Fibroblast of villous mesenchyme (primary cell): ENCODE data around the gene ARL4C. TPM values are rescaled to one million over a fixed set of nuclear protein-coding genes. Genes with fewer than 3 reads are reported as not detected.

Experiments used
- DNase-seq: peaks from one replicate; pipeline ENCODE4 v3.0.0-alpha.2; 2010; ENCODE audit warnings: low read depth
- H3K4me3 ChIP-seq: 2 replicates; pipeline ENCODE4 v1.5.1; 2011; ENCODE audit warnings: low read depth, mild to moderate bottlenecking, low read length
- total RNA-seq: library from RNA; depleted of rRNA; stranded (reverse); fragments of >200 nt; gene quantifications from 2 replicates; pipeline ENCODE4 v1.2.3, GENCODE V29; 2012
- TF ChIP-seq, protein P1 (sequence below): IDR thresholded peaks from 2 replicates; pipeline ENCODE4 v1.5.1; 2012; ENCODE audit warnings: low read depth, mild to moderate bottlenecking, low read length; ENCODE audit not compliant: insufficient read depth

ARL4C gene
- total RNA-seq, 1 donor = 16.4 TPM

DNA sequence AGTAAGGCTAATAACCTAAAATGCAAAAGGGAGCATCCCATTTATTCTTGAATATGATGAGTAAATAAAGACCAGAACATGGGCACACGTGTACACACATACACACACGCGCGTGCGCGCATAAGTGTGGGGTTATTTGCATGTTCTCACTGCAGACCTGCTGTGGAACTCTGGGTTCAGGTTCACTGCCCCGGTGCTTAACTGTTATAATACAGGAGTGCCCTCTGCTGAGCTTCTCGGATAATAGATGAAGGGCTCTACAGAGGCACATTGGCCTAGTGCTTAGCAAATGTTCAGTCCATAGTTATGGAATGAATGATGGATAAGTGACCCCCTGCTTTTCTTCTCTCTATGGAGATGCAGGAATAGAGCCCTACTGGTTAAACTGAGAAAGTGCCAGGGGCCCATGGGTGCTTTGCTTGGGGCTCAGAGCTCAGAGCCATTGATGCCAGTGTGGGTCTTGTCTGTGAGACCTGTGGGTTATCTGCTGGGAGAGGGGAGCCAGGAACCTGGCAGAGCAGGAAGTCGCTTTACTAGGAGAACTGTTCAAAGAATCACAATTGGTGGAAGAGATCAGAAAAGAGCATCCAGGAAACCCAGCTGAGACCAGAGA, 3.6 kb upstream of the ARL4C start:
- peak; percentile 65 for DNase-seq
- no peak overlapping the region for H3K4me3 ChIP-seq
- TF ChIP-seq, protein P1, sequence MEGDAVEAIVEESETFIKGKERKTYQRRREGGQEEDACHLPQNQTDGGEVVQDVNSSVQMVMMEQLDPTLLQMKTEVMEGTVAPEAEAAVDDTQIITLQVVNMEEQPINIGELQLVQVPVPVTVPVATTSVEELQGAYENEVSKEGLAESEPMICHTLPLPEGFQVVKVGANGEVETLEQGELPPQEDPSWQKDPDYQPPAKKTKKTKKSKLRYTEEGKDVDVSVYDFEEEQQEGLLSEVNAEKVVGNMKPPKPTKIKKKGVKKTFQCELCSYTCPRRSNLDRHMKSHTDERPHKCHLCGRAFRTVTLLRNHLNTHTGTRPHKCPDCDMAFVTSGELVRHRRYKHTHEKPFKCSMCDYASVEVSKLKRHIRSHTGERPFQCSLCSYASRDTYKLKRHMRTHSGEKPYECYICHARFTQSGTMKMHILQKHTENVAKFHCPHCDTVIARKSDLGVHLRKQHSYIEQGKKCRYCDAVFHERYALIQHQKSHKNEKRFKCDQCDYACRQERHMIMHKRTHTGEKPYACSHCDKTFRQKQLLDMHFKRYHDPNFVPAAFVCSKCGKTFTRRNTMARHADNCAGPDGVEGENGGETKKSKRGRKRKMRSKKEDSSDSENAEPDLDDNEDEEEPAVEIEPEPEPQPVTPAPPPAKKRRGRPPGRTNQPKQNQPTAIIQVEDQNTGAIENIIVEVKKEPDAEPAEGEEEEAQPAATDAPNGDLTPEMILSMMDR = peak; percentile 67

GRCh38 chr2:234497594-234498235, 834 bp upstream of the ARL4C start:
- TF ChIP-seq, protein P1 = no peak
- no peak overlapping the region for H3K4me3 ChIP-seq

GRCh38 chr2:234496055-234496834, 636 bp downstream of the ARL4C start:
- peak; percentile 29 for DNase-seq
- H3K4me3 ChIP-seq = peak overlapping the region; percentile 64
- TF ChIP-seq, protein P1 = no peak

More at GRCh38 chr2:234497594-234498235, 834 bp upstream of the ARL4C start:
- DNase-seq = no peak

DNA sequence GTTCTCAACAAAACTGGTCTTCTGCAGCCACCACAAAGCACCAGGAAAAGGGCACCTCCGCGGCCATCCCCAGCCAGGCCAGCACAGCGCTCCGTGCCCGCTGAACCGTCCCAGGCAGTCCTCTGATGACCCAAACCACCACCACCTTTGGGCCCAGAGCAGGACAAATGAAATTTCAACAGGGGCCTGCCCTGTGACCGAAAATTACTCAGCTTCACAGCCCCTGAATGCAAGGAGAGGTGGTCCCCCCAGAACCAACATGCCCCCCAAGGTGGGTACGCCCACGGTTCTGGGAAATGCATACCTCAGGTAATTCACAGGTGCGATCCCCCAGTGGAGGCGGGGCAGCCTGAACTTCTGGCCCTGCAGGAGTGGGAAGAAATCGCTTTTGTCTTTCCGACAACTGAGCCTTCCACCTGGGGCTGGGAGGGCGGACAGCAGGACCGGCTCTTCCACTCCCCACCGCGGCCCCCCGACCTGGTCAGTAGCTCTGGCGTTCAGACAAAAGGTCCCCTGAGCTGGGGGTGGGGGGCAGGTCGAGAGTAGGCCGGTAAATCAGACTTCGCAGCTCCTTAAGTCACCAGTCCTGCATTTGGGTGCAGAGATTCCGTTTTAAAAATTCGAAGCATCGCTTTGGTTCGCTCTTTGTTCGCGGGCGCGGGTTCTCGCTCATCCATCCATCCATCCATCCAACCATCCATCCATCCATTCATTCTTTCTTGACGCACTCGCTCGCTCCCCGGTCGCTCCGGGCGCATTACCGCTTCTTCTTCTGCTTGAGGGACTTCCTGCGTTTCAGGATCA, 1.4 kb downstream of the ARL4C start:
- TF ChIP-seq, protein P1 = no peak
- DNase-seq = no peak
- peak overlapping the region; percentile 64 for H3K4me3 ChIP-seq

DNA sequence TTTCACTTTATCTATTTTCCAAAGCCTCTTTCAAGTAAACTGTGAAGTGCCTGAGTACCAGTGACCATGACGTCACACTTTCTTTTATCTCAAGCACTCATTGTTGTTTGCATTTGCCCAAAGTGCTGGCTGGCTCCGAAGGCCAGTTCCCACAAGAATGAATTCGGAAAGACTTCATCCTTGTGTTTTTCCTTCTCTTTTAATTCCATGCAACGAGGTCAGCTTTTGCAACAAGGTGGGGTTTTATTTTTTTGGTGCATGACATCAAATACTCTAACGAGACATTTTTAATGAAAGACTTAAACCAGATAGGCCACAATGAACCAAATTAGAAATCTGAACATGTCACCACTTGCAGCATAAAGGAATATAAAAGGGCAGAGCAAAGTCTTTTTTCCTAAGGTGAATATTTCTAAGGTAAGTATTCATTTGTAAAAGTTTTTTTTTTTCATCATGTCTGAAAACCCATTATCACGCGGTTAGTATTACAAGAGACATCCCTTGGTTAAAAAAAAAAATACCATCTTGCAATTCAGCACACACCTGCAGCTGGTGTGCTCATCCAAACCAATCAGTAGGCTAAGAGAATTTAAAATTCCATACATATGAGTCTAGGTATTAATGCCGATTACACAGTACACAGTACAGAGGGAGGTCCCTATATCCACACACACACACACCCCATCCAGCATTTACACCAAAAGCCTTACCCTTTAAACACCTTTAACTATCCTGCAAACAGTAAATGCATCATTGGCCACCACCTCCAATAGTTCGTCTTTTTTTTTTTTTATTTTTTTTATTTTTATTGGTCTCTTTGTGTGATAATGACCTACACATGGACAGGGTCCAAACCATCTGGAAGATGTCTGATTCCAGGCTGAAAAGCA, 2.3 kb downstream of the ARL4C start:
- DNase-seq = peak; percentile 44
- TF ChIP-seq, protein P1 = no peak

More for the DNA sequence above, 2.3 kb downstream of the ARL4C start:
- peak overlapping the region; percentile 64 for H3K4me3 ChIP-seq
